GM21825 (cell line): ENCODE measurements around the gene SPRN.
"Not testable (repeated sequence)": the region's sequence is repeated elsewhere in the genome, so short reads cannot be mapped to it uniquely, and the experiment has no call there.

Source experiments
- ATAC-seq: cut with Tn5 transposase; IDR thresholded peaks from one replicate; pipeline ENCODE4 v1.9.1; 2021; ENCODE audit warnings: mild to moderate bottlenecking, moderate library complexity; ENCODE audit not compliant: unreplicated experiment

The SPRN gene

DNA sequence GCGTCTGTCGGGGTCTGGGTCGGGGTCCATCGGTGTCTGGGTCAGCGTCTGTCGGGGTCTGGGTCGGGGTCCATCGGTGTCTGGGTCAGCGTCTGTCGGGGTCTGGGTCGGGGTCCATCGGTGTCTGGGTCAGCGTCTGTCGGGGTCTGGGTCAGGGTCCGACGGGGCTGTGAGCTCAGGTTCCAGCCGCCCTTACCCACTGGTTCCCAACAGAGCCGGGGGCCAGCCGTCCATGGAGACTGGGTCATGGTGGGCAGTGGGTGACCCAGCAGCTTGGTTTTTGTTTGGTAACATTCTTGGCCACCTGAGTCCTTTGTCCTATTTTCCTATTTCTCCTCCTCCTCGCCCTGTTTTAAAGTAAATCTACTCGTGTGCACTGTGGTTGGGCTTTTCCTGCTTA is 16.9 kb upstream of the SPRN start:
- ATAC-seq, result not testable (repeated sequence)

DNA sequence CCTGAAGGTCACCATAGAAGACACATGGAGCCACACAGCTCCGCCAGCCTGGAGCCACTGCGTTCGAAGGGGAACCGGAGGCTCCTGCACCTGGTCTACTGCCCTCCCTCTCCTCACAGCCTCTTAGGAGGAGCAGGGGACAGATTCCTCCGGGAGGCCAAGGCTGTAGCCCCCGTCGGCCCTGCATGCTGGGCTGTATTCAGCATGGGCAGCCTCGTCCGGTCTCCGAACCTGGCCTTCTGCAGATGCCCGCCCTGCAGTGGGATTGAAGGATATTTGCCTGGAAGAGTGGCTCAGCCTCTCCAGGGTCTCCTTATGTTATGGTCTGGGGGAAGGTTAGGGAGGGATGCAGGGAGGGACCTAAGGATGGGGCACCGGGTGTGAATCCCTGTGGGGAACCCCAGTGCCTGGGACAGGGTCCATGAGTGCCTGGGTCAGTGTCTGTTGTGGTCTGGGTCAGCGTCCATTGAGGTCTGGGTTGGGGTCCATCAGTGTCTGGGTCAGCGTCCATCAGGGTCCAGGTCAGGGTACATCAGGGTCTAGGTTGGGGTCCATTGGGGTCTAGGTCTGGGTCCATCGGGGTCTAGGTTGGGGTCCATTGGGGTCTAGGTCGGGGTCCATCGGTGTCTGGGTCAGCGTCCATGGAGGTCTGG is 16.3 kb upstream of the SPRN start:
- no peak for ATAC-seq

DNA sequence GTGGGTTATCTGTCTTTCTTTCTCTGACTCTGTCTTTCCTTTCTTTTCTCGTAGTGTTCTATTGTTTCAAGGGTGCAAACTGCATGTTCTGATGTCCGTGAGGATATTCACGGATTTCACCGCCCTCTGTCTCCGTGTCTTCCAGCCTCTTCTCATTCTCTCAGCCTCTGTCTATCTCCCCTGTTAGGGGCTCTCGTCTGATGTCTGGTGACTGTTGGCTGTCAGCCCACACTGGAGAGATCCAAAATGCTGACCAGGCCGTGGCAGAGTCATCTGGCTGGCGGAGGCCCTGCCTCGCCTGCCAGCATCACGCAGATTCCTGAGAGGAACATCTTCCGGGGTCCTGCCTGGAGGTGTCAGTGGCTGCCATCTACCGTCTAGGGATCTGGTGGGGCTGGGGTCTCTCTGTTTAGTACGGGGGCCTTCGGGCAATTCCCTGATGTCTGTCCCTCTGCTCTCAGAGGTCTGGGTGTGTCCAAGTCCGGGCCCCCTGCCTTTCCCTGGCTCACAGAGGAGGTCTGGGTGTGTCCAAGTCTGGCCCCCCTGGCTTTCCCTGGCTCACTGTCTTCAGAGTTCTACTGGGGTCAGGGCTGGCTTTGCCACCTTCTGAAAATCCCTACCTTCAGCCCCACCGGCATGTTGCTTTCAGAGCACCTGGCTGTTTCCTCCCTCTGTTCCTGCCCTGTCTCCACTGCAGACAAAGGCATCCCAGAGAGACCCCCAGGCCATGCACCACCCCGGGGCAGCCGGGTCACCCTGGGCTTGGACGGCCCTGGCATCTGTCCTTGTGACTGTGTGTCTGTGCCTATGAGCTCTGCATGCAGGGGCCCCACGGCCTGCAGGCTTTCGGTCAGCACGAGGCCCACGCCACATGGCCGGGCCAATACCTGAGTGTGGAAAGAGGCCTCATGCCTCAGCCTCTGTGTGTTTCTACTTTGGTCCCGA is 15.4 kb upstream of the SPRN start:
- no peak for ATAC-seq

- no peak for ATAC-seq
These were observed 14.4 kb upstream of the SPRN start for GRCh38 chr10:133438711-133439273.

DNA sequence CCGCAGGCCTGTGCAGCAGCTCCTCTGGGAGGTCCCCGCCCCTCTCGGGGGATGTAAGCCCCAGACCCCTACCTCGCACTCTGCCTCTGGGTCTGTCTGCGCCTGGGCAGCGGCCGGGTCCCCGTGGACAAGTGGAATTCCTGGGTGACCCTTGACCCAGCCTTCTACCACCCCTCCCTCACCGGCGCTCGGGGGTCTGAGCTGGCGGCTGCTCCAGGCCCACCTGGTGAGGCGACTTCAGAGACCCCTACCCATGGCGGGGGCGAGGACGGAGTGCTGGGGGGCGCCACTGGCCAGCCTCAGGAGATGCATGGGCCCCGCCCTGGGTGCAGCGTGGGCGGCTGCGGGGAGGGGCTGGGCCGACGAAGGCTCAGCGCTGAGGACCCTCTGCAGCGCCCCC is 8.4 kb upstream of the SPRN start:
- ATAC-seq, result not testable (repeated sequence)

DNA sequence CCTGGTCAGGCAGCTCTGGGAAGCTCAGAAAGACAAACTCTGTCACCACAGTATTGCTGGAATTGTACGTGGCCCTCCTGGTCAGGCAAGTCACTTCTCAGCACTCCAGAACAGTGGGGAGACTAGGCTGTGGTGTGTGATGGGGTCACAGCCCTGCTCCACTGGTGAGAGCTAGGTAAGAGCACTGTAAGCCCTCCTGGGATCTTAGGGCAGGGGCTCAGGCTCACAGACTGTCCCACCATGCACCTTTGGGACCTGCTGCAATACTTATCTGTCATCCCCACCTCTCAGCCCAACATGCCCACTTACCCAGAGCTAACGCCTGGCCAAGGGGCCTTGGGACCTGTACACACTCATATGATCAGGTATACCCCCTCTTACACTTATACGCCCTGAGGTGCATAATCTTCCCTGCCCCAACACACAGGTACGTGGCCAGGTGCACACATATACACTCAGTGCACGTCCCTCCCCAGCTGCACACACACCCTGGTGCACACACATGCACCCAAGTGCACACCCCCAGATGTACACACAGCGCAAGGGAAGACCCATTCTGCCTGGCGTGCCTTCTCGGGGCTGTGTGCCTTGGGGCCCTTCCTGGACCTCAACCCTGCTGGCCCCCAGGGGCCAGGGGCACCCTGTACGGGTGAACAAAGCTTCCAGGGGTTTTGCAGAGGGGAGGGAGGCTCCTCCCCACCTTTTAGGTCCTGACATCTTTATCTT is 7.6 kb upstream of the SPRN start:
- ATAC-seq, result not testable (repeated sequence)

- not testable (repeated sequence) for ATAC-seq
These were observed 5.1 kb upstream of the SPRN start for GRCh38 chr10:133429571-133429970.

DNA sequence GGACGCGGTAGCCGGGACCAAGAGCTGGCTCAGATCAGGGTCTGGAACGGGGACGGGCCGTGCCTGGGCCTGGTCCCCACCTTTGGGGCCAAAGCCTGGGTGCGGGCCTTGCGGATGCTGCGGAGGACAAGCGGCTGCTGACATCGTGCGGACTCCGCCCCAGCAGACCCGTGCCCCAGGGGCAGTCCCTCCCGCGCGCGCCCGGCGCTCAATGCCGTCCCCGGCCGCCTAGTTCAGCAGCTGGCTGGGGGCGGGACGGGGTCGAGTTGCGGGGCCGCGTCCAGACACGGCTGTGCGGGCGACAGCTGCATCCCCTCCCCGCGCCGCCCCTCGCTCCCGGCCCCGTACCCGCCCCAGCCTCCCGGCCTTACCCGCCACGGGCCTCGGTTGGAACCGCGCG is 323 bp downstream of the SPRN start:
- ATAC-seq, result not testable (repeated sequence)

DNA sequence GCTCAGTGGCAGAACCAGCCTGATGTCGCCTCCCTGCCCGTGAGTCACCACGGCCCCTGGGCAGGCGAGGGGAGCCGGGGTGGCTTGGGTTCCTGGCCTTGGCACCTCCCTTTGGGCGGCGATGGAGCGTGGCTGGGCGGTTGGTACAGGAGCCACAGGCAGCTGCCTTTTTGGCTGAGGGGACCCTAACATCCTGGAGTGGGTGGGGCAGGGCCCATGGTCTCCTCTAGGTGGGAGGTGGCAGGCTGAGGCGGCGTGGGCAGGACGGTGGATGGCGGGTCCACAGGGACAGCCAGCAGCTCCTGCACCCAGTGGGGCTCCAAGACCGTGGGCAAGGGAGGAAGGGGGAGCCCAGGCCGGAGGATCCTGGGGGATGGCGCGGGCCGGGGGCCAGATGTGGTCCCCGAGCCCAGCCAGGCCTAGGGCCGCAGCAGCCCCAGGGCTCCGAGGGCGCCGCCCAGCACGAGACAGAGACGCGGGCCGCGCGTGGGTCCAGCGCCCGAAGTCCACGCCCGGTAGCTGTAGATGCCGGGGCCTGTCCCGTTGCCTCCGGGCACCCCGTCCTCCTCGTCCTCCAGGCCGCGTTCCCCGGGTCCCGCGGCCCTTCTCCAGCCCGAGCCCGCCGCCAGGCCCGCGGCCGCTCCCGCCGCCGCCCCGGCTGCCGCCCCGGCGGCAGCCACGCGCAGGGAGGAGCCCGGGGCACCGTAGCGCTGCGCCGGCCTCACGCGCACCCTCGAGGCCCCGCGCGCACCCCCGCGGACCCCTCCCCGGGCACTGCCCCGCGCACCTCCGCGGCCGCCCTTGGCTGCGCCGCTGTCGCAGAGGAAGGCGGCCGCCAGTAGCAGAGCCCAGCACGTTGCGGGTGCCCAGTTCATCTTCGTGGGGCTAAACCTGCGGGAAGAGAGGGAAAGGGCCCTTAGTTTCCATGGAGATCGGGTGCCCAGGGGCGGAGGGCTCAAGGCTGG is 1.3 kb downstream of the SPRN start:
- ATAC-seq, result no peak

- ATAC-seq, result no peak
These were observed 2.1 kb downstream of the SPRN start for GRCh38 chr10:133422223-133422806.

- no peak for ATAC-seq
These were observed 2.8 kb downstream of the SPRN start for GRCh38 chr10:133421336-133422222.

GRCh38 chr10:133420579-133420978 is 3.8 kb downstream of the SPRN start:
- ATAC-seq, result no peak

GRCh38 chr10:133420028-133420427 is 4.4 kb downstream of the SPRN start:
- ATAC-seq, result no peak

DNA sequence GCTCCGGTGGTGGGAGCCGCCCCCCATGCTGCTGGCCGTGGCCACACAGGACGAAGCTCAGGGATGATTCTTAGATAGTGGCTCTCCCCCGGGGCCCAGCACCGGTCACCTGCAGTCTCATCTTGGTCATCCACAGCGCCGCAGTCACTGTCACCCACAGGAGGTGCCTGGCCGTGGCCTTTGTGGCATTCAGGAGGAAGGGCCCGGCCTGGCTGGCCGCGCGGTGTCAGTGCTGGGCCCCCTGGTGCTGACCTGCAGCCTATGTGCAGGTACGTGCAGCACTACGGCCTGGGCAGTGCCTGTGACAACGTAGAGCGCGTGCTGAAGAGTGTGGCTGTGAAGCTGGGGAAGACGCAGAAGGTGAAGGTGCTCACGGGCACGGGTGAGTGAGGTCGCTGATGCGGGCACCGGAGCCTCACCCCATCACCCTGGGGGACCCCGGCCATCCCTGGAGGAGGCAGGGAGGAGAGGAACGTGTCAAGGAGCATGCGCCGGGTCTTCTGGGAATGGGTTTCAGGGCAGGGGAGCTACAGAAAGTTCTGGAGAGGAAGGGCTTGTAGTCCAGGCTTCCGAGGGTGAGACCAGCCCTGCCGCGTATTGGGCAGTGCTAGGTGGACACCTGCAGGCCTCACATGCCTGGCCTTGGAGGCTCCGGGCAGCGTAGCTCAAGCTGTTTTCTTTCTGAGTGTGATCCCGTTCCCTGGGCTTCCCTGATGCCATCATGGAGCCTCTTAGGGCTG is 5.0 kb downstream of the SPRN start:
- no peak for ATAC-seq

- no peak for ATAC-seq
These were observed 6.0 kb downstream of the SPRN start for GRCh38 chr10:133418289-133418993.

- no peak for ATAC-seq
These were observed 8.7 kb downstream of the SPRN start for GRCh38 chr10:133415752-133416151.

DNA sequence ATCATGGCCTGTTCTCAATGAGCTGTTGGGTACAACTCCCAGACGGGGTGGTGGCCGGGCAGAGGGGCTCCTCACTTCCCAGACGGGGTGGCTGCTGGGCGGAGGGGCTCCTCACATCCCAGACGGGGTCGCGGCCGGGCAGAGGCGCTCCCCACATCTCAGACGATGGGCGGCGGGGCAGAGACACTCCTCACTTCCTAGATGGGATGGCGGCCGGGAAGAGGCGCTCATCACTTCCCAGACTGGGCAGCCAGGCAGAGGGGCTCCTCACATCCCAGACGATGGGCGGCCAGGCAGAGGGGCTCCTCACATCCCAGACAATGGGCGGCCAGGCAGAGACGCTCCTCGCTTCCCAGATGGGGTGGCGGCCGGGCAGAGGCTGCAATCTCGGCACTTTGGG is 10.0 kb downstream of the SPRN start:
- ATAC-seq, result not testable (repeated sequence)

GRCh38 chr10:133412381-133412711 is 12.1 kb downstream of the SPRN start:
- no peak for ATAC-seq
